GM18505 (cell line): ENCODE measurements around the gene HEPACAM2.

Experiments used
- ATAC-seq: cut with Tn5 transposase; IDR thresholded peaks from one replicate; pipeline ENCODE4 v1.9.1; 2021; ENCODE audit not compliant: unreplicated experiment
- POLR2A ChIP-seq: IDR thresholded peaks from 4 replicates; pipeline ENCODE4 v1.6.1; 2011; ENCODE audit warnings: borderline replicate concordance; ENCODE audit not compliant: insufficient read depth, insufficient read length; ENCODE audit errors: extremely low read depth

The HEPACAM2 gene

GRCh38 chr7:93231259-93231658 lies 5.0 kb upstream of the HEPACAM2 start:
- TF ChIP-seq POLR2A, result no peak
- ATAC-seq, result no peak

GRCh38 chr7:93228302-93228701 lies 2.0 kb upstream of the HEPACAM2 start:
- no peak for TF ChIP-seq POLR2A
- no peak for ATAC-seq

GRCh38 chr7:93219868-93220267 lies 6.4 kb downstream of the HEPACAM2 start:
- TF ChIP-seq POLR2A, result no peak
- ATAC-seq, result no peak

- ATAC-seq, result no peak
- no peak for TF ChIP-seq POLR2A
Observed at GRCh38 chr7:93218997-93219827, 7.1 kb downstream of the HEPACAM2 start.

- TF ChIP-seq POLR2A, result no peak
- ATAC-seq, result no peak
Observed at GRCh38 chr7:93212881-93213280, 13.4 kb downstream of the HEPACAM2 start.

GRCh38 chr7:93211228-93211818 lies 14.9 kb downstream of the HEPACAM2 start:
- TF ChIP-seq POLR2A, result no peak
- no peak for ATAC-seq

GRCh38 chr7:93205046-93205445 lies 21.2 kb downstream of the HEPACAM2 start:
- no peak for ATAC-seq
- TF ChIP-seq POLR2A, result no peak

- TF ChIP-seq POLR2A, result no peak
- no peak for ATAC-seq
Observed at GRCh38 chr7:93203496-93203895, 22.8 kb downstream of the HEPACAM2 start.

GRCh38 chr7:93202594-93203250 lies 23.5 kb downstream of the HEPACAM2 start:
- TF ChIP-seq POLR2A, result no peak
- no peak for ATAC-seq

GRCh38 chr7:93198472-93198871 lies 27.8 kb downstream of the HEPACAM2 start:
- TF ChIP-seq POLR2A, result no peak
- ATAC-seq, result no peak

GRCh38 chr7:93196336-93196735 lies 29.9 kb downstream of the HEPACAM2 start:
- no peak for ATAC-seq
- TF ChIP-seq POLR2A, result no peak

- ATAC-seq, result no peak
- no peak for TF ChIP-seq POLR2A
Observed at GRCh38 chr7:93194386-93194785, 31.9 kb downstream of the HEPACAM2 start.

- ATAC-seq, result no peak
- TF ChIP-seq POLR2A, result no peak
Observed at GRCh38 chr7:93188870-93189634, 37.2 kb downstream of the HEPACAM2 start.
